ENCODE measurements around the gene KCNRG. TPM values are rescaled to one million over a fixed set of nuclear protein-coding genes. Genes with fewer than 3 reads are reported as not detected.

The KCNRG gene
- total RNA-seq, 3 donors from 2014 or later (not counting 1 experiment from before 2014, with no cell fraction given), result 0.43 to 1.0 (median 0.61) TPM

DNA sequence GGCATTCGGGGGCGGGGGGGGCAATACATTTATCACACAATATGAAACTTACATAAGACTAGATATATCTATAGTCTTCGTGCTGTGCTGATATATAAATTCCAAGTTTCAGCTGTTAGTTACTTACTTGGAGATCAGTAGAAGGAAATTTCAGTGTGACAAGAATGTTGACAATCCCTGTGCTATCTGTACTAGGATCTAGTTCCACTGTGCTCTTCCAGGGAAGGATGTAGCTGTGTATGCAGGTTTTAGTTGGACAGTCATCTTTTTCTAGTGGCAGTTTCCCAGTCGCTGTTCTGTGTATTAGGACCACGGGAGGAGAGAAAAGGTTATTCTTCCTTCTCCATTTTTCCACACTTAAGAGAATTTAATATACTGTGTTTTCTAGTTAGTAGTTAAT, 21.6 kb upstream of the KCNRG start:
- Mint-ChIP-seq H3K9me3 (no peaks in the 10 kb centered on the region), H3K27me3 (ENCODE audit: low read depth in 2 of 2) (no peaks in the 10 kb centered on the region), H3K4me1 (peaks cover 12 to 22% of the 10 kb centered on the region in 2 donors), H3K36me3 (no peaks in the 10 kb centered on the region), H3K4me3 (no peak overlapping the region), H3K27ac (no peak overlapping the region)
- WGBS (ENCODE audit: insufficient coverage), result no CpG with 5 or more reads among the region's 5 CpGs
- peaks cover 9% of the 10 kb centered on the region for H3K4me1 ChIP-seq (ENCODE audit: control insufficient read depth, insufficient read depth, low read length)
- ATAC-seq (no peak), DNase-seq (no peak)
- TF ChIP-seq, protein P1, sequence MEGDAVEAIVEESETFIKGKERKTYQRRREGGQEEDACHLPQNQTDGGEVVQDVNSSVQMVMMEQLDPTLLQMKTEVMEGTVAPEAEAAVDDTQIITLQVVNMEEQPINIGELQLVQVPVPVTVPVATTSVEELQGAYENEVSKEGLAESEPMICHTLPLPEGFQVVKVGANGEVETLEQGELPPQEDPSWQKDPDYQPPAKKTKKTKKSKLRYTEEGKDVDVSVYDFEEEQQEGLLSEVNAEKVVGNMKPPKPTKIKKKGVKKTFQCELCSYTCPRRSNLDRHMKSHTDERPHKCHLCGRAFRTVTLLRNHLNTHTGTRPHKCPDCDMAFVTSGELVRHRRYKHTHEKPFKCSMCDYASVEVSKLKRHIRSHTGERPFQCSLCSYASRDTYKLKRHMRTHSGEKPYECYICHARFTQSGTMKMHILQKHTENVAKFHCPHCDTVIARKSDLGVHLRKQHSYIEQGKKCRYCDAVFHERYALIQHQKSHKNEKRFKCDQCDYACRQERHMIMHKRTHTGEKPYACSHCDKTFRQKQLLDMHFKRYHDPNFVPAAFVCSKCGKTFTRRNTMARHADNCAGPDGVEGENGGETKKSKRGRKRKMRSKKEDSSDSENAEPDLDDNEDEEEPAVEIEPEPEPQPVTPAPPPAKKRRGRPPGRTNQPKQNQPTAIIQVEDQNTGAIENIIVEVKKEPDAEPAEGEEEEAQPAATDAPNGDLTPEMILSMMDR (IDR thresholded peaks at IDR 0.05), result no peak
- intact Hi-C loops (cut with micrococcal nuclease), result no loop called here
- H3K9me3 ChIP-seq (ENCODE audit: control insufficient read depth, insufficient read depth, low read length), result no peaks in the 10 kb centered on the region
- no peak overlapping the region for H3K4me3 ChIP-seq (ENCODE audit: low read length)
- no peaks in the 10 kb centered on the region for H3K27me3 ChIP-seq (ENCODE audit: control insufficient read depth, insufficient read depth, low read length)
- peaks cover 5% of the 10 kb centered on the region for H3K36me3 ChIP-seq (ENCODE audit: control insufficient read depth, insufficient read depth, low read length)
- no peak overlapping the region for H3K27ac ChIP-seq (ENCODE audit: low read length)

DNA sequence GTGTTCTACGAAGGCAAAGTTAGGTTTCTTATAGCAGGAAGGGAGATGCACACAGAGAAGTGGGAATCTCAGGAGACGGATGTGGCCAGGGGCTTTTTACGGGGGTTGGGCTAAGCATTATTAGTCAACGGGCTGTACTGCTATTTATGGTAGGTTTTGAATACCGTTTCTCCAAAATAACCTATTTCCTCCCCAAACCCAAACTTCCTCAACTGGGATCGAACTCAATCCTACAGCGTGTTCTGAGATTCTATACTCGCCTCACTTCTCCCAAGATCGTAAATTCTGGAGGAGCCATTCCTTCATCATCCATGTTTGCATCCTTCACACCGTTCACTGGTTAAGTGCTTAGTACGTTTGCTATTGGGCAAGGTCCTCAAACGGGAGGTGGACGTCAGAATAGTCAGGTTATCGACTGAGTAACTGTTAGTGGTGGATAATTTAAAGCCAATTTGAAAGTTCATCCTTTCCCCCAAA, 19.6 kb upstream of the KCNRG start:
- 37% methylated on average over 9 of the region's 14 CpGs for WGBS (ENCODE audit: insufficient coverage)
- H3K27me3 ChIP-seq (ENCODE audit: control insufficient read depth, insufficient read depth, low read length), result no peaks in the 10 kb centered on the region
- TF ChIP-seq, protein P1 (IDR thresholded peaks at IDR 0.05), result no peak
- H3K9me3 ChIP-seq (ENCODE audit: control insufficient read depth, insufficient read depth, low read length), result no peaks in the 10 kb centered on the region
- no peaks in the 10 kb centered on the region for H3K27me3 Mint-ChIP-seq (ENCODE audit: low read depth in 2 of 2)
- DNase-seq (peak in 1 of 2 donors; percentile 33), ATAC-seq (no peak)
- peaks cover 23% of the 10 kb centered on the region for H3K36me3 ChIP-seq (ENCODE audit: control insufficient read depth, insufficient read depth, low read length)
- no peaks in the 10 kb centered on the region for H3K9me3 Mint-ChIP-seq
- no peaks in the 10 kb centered on the region for H3K36me3 Mint-ChIP-seq
- intact Hi-C loops (cut with micrococcal nuclease), result loop anchor here (5.0 kb wide), 5 partner anchors 58 to 917 kb away; partner anchors contain the start of gene SPRYD7
- peaks cover 18 to 30% of the 10 kb centered on the region in 2 donors for H3K4me1 Mint-ChIP-seq
- peak overlapping the region; percentile 65 to 90 for H3K27ac Mint-ChIP-seq
- peak overlapping the region; percentile 45 for H3K27ac ChIP-seq (ENCODE audit: low read length)
- H3K4me3 ChIP-seq (ENCODE audit: low read length), result peak overlapping the region; percentile 64
- H3K4me3 Mint-ChIP-seq, result peak overlapping the region; percentile 78
- peaks cover 17% of the 10 kb centered on the region for H3K4me1 ChIP-seq (ENCODE audit: control insufficient read depth, insufficient read depth, low read length)

DNA sequence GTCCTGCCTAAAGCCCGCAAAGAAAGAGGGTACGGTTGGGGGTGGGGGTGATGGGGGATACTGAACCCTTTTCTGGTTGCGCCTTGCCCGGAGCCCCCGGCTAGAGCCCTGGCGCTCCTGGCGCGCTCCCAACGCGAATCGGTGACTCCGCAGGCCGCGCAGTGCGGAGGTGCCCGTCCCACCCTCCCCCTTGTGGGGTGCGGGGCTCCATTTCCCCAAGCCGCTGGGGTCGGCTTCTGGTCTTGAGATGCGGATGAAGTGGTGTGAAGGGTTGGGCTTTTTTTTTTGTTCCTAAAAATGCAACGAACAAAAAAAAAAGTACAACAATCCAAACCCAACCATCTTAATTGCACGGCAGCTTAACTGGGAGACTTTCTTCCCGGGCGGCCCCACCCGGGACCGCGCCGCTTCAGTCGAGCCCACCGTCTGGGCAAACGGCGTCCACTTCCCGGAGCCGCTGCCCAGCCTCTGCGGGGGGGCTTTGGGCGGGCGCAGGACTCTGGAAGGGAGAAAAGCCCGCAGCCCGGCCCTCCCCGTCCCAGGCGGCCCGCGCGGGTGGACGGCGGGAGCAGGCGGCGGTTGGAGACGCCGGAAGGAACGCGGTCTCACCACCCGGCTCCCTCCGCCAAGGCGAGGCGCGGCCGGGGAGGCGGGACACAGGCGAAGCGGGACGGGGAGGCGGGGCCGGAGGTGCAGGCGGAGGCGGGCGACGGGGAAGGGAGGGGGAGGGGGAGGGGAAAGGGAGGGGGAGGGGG, 18.9 kb upstream of the KCNRG start:
- DNase-seq, result peak; percentile 71 to 92
- intact Hi-C loops (cut with micrococcal nuclease), result loop anchor here (5.0 kb wide), 5 partner anchors 59 to 916 kb away; partner anchors contain the start of gene SPRYD7
- no peaks in the 10 kb centered on the region for H3K9me3 Mint-ChIP-seq

More for the DNA sequence above, 18.9 kb upstream of the KCNRG start:
- ATAC-seq, result peak; percentile 59 to 73 (median 59)
- peak overlapping the region; percentile 64 for H3K4me3 ChIP-seq (ENCODE audit: low read length)
- no peaks in the 10 kb centered on the region for H3K36me3 Mint-ChIP-seq
- H3K27ac ChIP-seq (ENCODE audit: low read length), result peak overlapping the region; percentile 45
- H3K4me3 Mint-ChIP-seq, result peak overlapping the region; percentile 78
- peaks cover 17% of the 10 kb centered on the region for H3K4me1 ChIP-seq (ENCODE audit: control insufficient read depth, insufficient read depth, low read length)
- H3K4me1 Mint-ChIP-seq, result peaks cover 18 to 35% of the 10 kb centered on the region in 2 donors
- H3K27me3 Mint-ChIP-seq (ENCODE audit: low read depth in 2 of 2), result no peaks in the 10 kb centered on the region
- no peaks in the 10 kb centered on the region for H3K27me3 ChIP-seq (ENCODE audit: control insufficient read depth, insufficient read depth, low read length)
- peak overlapping the region; percentile 80 to 90 for H3K27ac Mint-ChIP-seq
- no peaks in the 10 kb centered on the region for H3K9me3 ChIP-seq (ENCODE audit: control insufficient read depth, insufficient read depth, low read length)
- WGBS (ENCODE audit: insufficient coverage), result under 1% methylated on average over 54 of the region's 68 CpGs
- TF ChIP-seq, protein P1 (IDR thresholded peaks at IDR 0.05), result no peak
- peaks cover 27% of the 10 kb centered on the region for H3K36me3 ChIP-seq (ENCODE audit: control insufficient read depth, insufficient read depth, low read length)

Data from natural killer cell (primary cell).